GM23338 (cell line): ENCODE data around the gene PIGH.

Experiments
- EZH2 ChIP-seq: fragments of 200-600 bp; sonication (generic); IDR thresholded peaks from one replicate; pipeline ENCODE4 v1.8.0; 2017; ENCODE audit warnings: antibody characterized with exemption, mild to moderate bottlenecking, low read depth; ENCODE audit not compliant: unreplicated experiment
- EZH2phosphoT487 ChIP-seq: fragments of 200-600 bp; sonication (generic); IDR thresholded peaks from one replicate; pipeline ENCODE4 v1.8.1; 2018; ENCODE audit warnings: antibody characterized with exemption; ENCODE audit not compliant: unreplicated experiment
- POLR2AphosphoS5 ChIP-seq: IDR thresholded peaks from 2 replicates; pipeline ENCODE4 v1.6.1; 2016; ENCODE audit warnings: antibody characterized with exemption, low read depth
- TF ChIP-seq, protein P1 (sequence below): fragments of 250-450 bp; sonication (Bioruptor Pico); IDR thresholded peaks from 2 replicates; pipeline ENCODE4 v1.5.0; 2020; ENCODE audit warnings: mild to moderate bottlenecking, moderate library complexity
- TF ChIP-seq, protein P2 (sequence below), 2 experiments: fragments of 200-600 bp in 1 of 2; sonication (generic) in 1 of 2; conservative IDR thresholded peaks; 2 replicates each; pipeline versions ENCODE4 v1.5.1 to v1.6.1; 2016 to 2017; ENCODE audit warnings: antibody characterized with exemption in 2 of 2, low read depth in 2 of 2, mild to moderate bottlenecking in 2 of 2, moderate library complexity in 1 of 2
- TF ChIP-seq, protein P3 (sequence below): IDR thresholded peaks from one replicate; pipeline ENCODE4 v1.6.1; 2018; ENCODE audit warnings: antibody characterized with exemption; ENCODE audit not compliant: unreplicated experiment

DNA sequence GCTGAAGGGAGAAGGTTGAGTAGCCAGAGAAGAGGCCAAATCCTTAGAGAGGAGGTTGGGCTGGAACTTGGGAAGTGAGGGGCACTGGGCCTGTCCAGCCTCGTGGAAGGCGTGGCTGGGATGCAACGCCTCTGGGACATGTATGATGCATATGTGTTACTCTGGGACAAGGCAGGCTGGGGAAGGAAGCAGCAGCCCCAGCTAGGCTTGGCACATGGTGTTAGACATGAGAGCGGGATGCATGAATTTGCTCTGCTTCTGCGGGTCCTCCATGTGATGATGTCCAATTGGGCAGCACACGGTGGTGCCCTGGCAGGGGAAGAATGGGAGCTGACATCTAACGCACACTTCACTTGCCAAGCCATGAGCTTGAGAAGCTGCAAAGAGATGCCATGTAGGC lies 45.7 kb downstream of the PIGH start:
- TF ChIP-seq, protein P1, sequence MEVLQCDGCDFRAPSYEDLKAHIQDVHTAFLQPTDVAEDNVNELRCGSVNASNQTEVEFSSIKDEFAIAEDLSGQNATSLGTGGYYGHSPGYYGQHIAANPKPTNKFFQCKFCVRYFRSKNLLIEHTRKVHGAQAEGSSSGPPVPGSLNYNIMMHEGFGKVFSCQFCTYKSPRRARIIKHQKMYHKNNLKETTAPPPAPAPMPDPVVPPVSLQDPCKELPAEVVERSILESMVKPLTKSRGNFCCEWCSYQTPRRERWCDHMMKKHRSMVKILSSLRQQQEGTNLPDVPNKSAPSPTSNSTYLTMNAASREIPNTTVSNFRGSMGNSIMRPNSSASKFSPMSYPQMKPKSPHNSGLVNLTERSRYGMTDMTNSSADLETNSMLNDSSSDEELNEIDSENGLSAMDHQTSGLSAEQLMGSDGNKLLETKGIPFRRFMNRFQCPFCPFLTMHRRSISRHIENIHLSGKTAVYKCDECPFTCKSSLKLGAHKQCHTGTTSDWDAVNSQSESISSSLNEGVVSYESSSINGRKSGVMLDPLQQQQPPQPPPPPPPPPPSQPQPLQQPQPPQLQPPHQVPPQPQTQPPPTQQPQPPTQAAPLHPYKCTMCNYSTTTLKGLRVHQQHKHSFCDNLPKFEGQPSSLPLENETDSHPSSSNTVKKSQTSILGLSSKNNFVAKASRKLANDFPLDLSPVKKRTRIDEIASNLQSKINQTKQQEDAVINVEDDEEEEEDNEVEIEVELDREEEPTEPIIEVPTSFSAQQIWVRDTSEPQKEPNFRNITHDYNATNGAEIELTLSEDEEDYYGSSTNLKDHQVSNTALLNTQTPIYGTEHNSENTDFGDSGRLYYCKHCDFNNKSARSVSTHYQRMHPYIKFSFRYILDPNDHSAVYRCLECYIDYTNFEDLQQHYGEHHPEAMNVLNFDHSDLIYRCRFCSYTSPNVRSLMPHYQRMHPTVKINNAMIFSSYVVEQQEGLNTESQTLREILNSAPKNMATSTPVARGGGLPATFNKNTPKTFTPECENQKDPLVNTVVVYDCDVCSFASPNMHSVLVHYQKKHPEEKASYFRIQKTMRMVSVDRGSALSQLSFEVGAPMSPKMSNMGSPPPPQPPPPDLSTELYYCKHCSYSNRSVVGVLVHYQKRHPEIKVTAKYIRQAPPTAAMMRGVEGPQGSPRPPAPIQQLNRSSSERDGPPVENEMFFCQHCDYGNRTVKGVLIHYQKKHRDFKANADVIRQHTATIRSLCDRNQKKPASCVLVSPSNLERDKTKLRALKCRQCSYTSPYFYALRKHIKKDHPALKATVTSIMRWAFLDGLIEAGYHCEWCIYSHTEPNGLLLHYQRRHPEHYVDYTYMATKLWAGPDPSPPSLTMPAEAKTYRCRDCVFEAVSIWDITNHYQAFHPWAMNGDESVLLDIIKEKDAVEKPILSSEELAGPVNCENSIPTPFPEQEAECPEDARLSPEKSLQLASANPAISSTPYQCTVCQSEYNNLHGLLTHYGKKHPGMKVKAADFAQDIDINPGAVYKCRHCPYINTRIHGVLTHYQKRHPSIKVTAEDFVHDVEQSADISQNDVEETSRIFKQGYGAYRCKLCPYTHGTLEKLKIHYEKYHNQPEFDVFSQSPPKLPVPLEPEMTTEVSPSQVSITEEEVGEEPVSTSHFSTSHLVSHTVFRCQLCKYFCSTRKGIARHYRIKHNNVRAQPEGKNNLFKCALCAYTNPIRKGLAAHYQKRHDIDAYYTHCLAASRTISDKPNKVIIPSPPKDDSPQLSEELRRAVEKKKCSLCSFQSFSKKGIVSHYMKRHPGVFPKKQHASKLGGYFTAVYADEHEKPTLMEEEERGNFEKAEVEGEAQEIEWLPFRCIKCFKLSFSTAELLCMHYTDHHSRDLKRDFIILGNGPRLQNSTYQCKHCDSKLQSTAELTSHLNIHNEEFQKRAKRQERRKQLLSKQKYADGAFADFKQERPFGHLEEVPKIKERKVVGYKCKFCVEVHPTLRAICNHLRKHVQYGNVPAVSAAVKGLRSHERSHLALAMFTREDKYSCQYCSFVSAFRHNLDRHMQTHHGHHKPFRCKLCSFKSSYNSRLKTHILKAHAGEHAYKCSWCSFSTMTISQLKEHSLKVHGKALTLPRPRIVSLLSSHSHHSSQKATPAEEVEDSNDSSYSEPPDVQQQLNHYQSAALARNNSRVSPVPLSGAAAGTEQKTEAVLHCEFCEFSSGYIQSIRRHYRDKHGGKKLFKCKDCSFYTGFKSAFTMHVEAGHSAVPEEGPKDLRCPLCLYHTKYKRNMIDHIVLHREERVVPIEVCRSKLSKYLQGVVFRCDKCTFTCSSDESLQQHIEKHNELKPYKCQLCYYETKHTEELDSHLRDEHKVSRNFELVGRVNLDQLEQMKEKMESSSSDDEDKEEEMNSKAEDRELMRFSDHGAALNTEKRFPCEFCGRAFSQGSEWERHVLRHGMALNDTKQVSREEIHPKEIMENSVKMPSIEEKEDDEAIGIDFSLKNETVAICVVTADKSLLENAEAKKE, result no peak
- no peak for TF ChIP-seq EZH2
- TF ChIP-seq EZH2phosphoT487, result no peak
- no peak for TF ChIP-seq POLR2AphosphoS5
- TF ChIP-seq, protein P2, sequence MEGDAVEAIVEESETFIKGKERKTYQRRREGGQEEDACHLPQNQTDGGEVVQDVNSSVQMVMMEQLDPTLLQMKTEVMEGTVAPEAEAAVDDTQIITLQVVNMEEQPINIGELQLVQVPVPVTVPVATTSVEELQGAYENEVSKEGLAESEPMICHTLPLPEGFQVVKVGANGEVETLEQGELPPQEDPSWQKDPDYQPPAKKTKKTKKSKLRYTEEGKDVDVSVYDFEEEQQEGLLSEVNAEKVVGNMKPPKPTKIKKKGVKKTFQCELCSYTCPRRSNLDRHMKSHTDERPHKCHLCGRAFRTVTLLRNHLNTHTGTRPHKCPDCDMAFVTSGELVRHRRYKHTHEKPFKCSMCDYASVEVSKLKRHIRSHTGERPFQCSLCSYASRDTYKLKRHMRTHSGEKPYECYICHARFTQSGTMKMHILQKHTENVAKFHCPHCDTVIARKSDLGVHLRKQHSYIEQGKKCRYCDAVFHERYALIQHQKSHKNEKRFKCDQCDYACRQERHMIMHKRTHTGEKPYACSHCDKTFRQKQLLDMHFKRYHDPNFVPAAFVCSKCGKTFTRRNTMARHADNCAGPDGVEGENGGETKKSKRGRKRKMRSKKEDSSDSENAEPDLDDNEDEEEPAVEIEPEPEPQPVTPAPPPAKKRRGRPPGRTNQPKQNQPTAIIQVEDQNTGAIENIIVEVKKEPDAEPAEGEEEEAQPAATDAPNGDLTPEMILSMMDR (conservative IDR thresholded peaks at IDR 0.05; ENCODE audit: low read depth in 2 of 2), result no peak
- TF ChIP-seq, protein P3, sequence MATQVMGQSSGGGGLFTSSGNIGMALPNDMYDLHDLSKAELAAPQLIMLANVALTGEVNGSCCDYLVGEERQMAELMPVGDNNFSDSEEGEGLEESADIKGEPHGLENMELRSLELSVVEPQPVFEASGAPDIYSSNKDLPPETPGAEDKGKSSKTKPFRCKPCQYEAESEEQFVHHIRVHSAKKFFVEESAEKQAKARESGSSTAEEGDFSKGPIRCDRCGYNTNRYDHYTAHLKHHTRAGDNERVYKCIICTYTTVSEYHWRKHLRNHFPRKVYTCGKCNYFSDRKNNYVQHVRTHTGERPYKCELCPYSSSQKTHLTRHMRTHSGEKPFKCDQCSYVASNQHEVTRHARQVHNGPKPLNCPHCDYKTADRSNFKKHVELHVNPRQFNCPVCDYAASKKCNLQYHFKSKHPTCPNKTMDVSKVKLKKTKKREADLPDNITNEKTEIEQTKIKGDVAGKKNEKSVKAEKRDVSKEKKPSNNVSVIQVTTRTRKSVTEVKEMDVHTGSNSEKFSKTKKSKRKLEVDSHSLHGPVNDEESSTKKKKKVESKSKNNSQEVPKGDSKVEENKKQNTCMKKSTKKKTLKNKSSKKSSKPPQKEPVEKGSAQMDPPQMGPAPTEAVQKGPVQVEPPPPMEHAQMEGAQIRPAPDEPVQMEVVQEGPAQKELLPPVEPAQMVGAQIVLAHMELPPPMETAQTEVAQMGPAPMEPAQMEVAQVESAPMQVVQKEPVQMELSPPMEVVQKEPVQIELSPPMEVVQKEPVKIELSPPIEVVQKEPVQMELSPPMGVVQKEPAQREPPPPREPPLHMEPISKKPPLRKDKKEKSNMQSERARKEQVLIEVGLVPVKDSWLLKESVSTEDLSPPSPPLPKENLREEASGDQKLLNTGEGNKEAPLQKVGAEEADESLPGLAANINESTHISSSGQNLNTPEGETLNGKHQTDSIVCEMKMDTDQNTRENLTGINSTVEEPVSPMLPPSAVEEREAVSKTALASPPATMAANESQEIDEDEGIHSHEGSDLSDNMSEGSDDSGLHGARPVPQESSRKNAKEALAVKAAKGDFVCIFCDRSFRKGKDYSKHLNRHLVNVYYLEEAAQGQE, result no peak
